ENCODE results near the gene NUTM1. TPM values are rescaled to one million over a fixed set of nuclear protein-coding genes. Genes with fewer than 3 reads are reported as not detected.
"Not testable (repeated sequence)": the region's sequence is repeated elsewhere in the genome, so short reads cannot be mapped to it uniquely, and the experiment has no call there.

The NUTM1 gene
- total RNA-seq, 2 experiments from 2014 or later: 0.05 TPM; not detected in 1

GRCh38 chr15:34370643-34371042 lies 27.5 kb downstream of the NUTM1 start:
- H3K4me3 Mint-ChIP-seq: no peak overlapping the region

GRCh38 chr15:34373951-34374350 lies 30.8 kb downstream of the NUTM1 start:
- intact Hi-C loops (cut with micrococcal nuclease): no loop called here

More at GRCh38 chr15:34370643-34371042, 27.5 kb downstream of the NUTM1 start:
- peaks cover 25% of the 10 kb centered on the region for H3K4me1 Mint-ChIP-seq (ENCODE audit: low read depth)
- intact Hi-C loops (cut with micrococcal nuclease): no loop called here
- DNase-seq: no peak
- no peaks in the 10 kb centered on the region for H3K36me3 Mint-ChIP-seq (ENCODE audit: low read depth)
- no peaks in the 10 kb centered on the region for H3K27me3 Mint-ChIP-seq (ENCODE audit: low read depth)
- CTCF ChIA-PET: no interaction called here
- H3K9me3 Mint-ChIP-seq: no peaks in the 10 kb centered on the region
- H3K27ac Mint-ChIP-seq: no peak overlapping the region

GRCh38 chr15:34374816-34375215 lies 31.7 kb downstream of the NUTM1 start:
- CTCF ChIA-PET: no interaction called here
- intact Hi-C loops (cut with micrococcal nuclease): no loop called here

More at GRCh38 chr15:34373951-34374350, 30.8 kb downstream of the NUTM1 start:
- H3K4me1 Mint-ChIP-seq (ENCODE audit: low read depth): peaks cover 11% of the 10 kb centered on the region
- no peak for DNase-seq
- no peak overlapping the region for H3K27ac Mint-ChIP-seq
- H3K9me3 Mint-ChIP-seq: no peaks in the 10 kb centered on the region
- H3K27me3 Mint-ChIP-seq (ENCODE audit: low read depth): no peaks in the 10 kb centered on the region
- CTCF ChIA-PET: interaction anchor here (0.7 kb wide), 1 partner anchor 133 kb away, joined by 3 read pairs; no protein-coding TSS in a partner anchor
- no peak overlapping the region for H3K4me3 Mint-ChIP-seq
- H3K36me3 Mint-ChIP-seq (ENCODE audit: low read depth): no peaks in the 10 kb centered on the region

GRCh38 chr15:34375541-34375940 lies 32.4 kb downstream of the NUTM1 start:
- intact Hi-C loops (cut with micrococcal nuclease); DNase-seq; CTCF ChIA-PET; H3K9me3 Mint-ChIP-seq; H3K4me1 Mint-ChIP-seq (ENCODE audit: low read depth); H3K4me3 Mint-ChIP-seq; H3K27ac Mint-ChIP-seq; H3K27me3 Mint-ChIP-seq (ENCODE audit: low read depth); H3K36me3 Mint-ChIP-seq (ENCODE audit: low read depth): not testable (repeated sequence)

More at GRCh38 chr15:34374816-34375215, 31.7 kb downstream of the NUTM1 start:
- Mint-ChIP-seq H3K27ac (no peak overlapping the region), H3K4me1 (ENCODE audit: low read depth) (peaks cover 6% of the 10 kb centered on the region), H3K27me3 (ENCODE audit: low read depth) (no peaks in the 10 kb centered on the region), H3K9me3 (no peaks in the 10 kb centered on the region), H3K36me3 (ENCODE audit: low read depth) (no peaks in the 10 kb centered on the region), H3K4me3 (no peak overlapping the region)
- no peak for DNase-seq

- DNase-seq: no peak
- CTCF ChIA-PET: no interaction called here
- Mint-ChIP-seq H3K9me3 (no peaks in the 10 kb centered on the region), H3K36me3 (ENCODE audit: low read depth) (peaks cover 4% of the 10 kb centered on the region), H3K4me3 (no peak overlapping the region), H3K27ac (no peak overlapping the region), H3K4me1 (ENCODE audit: low read depth) (no peaks in the 10 kb centered on the region), H3K27me3 (ENCODE audit: low read depth) (no peaks in the 10 kb centered on the region)
- intact Hi-C loops (cut with micrococcal nuclease): no loop called here
Observed at GRCh38 chr15:34376856-34377255, 33.7 kb downstream of the NUTM1 start.

GRCh38 chr15:34380491-34380890 lies 37.4 kb downstream of the NUTM1 start:
- H3K4me1 Mint-ChIP-seq (ENCODE audit: low read depth); H3K27ac Mint-ChIP-seq; H3K36me3 Mint-ChIP-seq (ENCODE audit: low read depth); CTCF ChIA-PET; H3K4me3 Mint-ChIP-seq; H3K27me3 Mint-ChIP-seq (ENCODE audit: low read depth); intact Hi-C loops (cut with micrococcal nuclease); DNase-seq; H3K9me3 Mint-ChIP-seq: not testable (repeated sequence)

- CTCF ChIA-PET; H3K4me3 Mint-ChIP-seq; H3K36me3 Mint-ChIP-seq (ENCODE audit: low read depth); H3K9me3 Mint-ChIP-seq; H3K27ac Mint-ChIP-seq; H3K4me1 Mint-ChIP-seq (ENCODE audit: low read depth); intact Hi-C loops (cut with micrococcal nuclease); DNase-seq; H3K27me3 Mint-ChIP-seq (ENCODE audit: low read depth): not testable (repeated sequence)
Observed at GRCh38 chr15:34381829-34382521, 38.9 kb downstream of the NUTM1 start.

- CTCF ChIA-PET; H3K9me3 Mint-ChIP-seq; H3K27ac Mint-ChIP-seq; H3K36me3 Mint-ChIP-seq (ENCODE audit: low read depth); DNase-seq; intact Hi-C loops (cut with micrococcal nuclease); H3K27me3 Mint-ChIP-seq (ENCODE audit: low read depth); H3K4me3 Mint-ChIP-seq; H3K4me1 Mint-ChIP-seq (ENCODE audit: low read depth): not testable (repeated sequence)
Observed at GRCh38 chr15:34389594-34390086, 46.5 kb downstream of the NUTM1 start.

GRCh38 chr15:34392981-34393380 lies 49.9 kb downstream of the NUTM1 start:
- H3K9me3 Mint-ChIP-seq; H3K4me1 Mint-ChIP-seq (ENCODE audit: low read depth); intact Hi-C loops (cut with micrococcal nuclease); H3K27me3 Mint-ChIP-seq (ENCODE audit: low read depth); H3K4me3 Mint-ChIP-seq; H3K36me3 Mint-ChIP-seq (ENCODE audit: low read depth); H3K27ac Mint-ChIP-seq; DNase-seq; CTCF ChIA-PET: not testable (repeated sequence)

GRCh38 chr15:34397637-34398259 lies 54.6 kb downstream of the NUTM1 start:
- DNase-seq; H3K27me3 Mint-ChIP-seq (ENCODE audit: low read depth); H3K9me3 Mint-ChIP-seq; H3K36me3 Mint-ChIP-seq (ENCODE audit: low read depth); H3K4me3 Mint-ChIP-seq; H3K4me1 Mint-ChIP-seq (ENCODE audit: low read depth); H3K27ac Mint-ChIP-seq; intact Hi-C loops (cut with micrococcal nuclease); CTCF ChIA-PET: not testable (repeated sequence)

GRCh38 chr15:34403160-34403598 lies 60.1 kb downstream of the NUTM1 start:
- DNase-seq; H3K4me3 Mint-ChIP-seq; H3K9me3 Mint-ChIP-seq; H3K27ac Mint-ChIP-seq; CTCF ChIA-PET; H3K4me1 Mint-ChIP-seq (ENCODE audit: low read depth); intact Hi-C loops (cut with micrococcal nuclease); H3K27me3 Mint-ChIP-seq (ENCODE audit: low read depth); H3K36me3 Mint-ChIP-seq (ENCODE audit: low read depth): not testable (repeated sequence)

- H3K4me1 Mint-ChIP-seq (ENCODE audit: low read depth); intact Hi-C loops (cut with micrococcal nuclease); H3K4me3 Mint-ChIP-seq; H3K9me3 Mint-ChIP-seq; H3K27ac Mint-ChIP-seq; H3K36me3 Mint-ChIP-seq (ENCODE audit: low read depth); H3K27me3 Mint-ChIP-seq (ENCODE audit: low read depth); DNase-seq; CTCF ChIA-PET: not testable (repeated sequence)
Observed at GRCh38 chr15:34403899-34404298, 60.8 kb downstream of the NUTM1 start.

Measured in activated naive CD4-positive, alpha-beta T cell treated with anti-CD3 and anti-CD28 coated beads for 36 hours (primary cell).